Tibial nerve (tissue), 4 donors: ENCODE data around the gene ATG7.

Experiments used
- EP300 ChIP-seq, 2 donors: sonication (generic); formaldehyde crosslinking; IDR thresholded peaks; one replicate each; pipeline ENCODE4 v1.6.1; 2017; ENCODE audit warnings: antibody characterized with exemption in 2 of 2, mild to moderate bottlenecking in 1 of 2
- TF ChIP-seq, protein P1 (sequence below), 5 experiments: fragments of 200-600 bp in 3 of 5; fragments of 450-650 bp in 2 of 5; sonication (generic) in 3 of 5; IDR thresholded peaks; one replicate each; pipeline ENCODE4 v1.5.1; 2016 to 2019; ENCODE audit warnings: antibody characterized with exemption in 5 of 5, mild to moderate bottlenecking in 3 of 5, moderate library complexity in 2 of 5

DNA sequence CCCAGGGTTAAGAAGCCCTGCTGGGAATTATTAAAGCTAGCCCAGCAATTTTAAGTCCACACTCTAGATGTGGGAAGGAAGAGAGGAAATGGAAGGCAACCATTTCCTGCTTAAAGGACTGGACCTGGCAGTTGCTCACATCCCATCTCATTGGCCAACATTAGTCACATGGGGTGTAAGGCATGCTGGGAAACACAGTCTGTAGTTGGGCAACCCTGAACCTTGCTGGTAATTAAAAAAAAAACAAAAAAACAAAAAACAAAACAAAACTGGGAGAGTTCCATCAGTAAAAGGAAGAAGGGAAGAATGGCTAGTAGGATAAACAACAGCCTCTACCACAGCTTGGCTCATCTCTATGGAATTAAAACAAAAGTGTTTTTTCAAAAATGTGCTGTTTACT, 235.5 kb downstream of the ATG7 start:
- no peak for TF ChIP-seq EP300 (IDR thresholded peaks at IDR 0.05)
- TF ChIP-seq, protein P1, sequence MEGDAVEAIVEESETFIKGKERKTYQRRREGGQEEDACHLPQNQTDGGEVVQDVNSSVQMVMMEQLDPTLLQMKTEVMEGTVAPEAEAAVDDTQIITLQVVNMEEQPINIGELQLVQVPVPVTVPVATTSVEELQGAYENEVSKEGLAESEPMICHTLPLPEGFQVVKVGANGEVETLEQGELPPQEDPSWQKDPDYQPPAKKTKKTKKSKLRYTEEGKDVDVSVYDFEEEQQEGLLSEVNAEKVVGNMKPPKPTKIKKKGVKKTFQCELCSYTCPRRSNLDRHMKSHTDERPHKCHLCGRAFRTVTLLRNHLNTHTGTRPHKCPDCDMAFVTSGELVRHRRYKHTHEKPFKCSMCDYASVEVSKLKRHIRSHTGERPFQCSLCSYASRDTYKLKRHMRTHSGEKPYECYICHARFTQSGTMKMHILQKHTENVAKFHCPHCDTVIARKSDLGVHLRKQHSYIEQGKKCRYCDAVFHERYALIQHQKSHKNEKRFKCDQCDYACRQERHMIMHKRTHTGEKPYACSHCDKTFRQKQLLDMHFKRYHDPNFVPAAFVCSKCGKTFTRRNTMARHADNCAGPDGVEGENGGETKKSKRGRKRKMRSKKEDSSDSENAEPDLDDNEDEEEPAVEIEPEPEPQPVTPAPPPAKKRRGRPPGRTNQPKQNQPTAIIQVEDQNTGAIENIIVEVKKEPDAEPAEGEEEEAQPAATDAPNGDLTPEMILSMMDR (IDR thresholded peaks at IDR 0.05): no peak
